ENCODE results near the gene CNRIP1. TPM values are rescaled to one million over a fixed set of nuclear protein-coding genes. Genes with fewer than 3 reads are reported as not detected.
"Not testable (repeated sequence)": the region's sequence is repeated elsewhere in the genome, so short reads cannot be mapped to it uniquely, and the experiment has no call there.

The CNRIP1 gene
- polyA plus RNA-seq, 5 donors, result 44.8 to 58.1 (median 48.1) TPM

DNA sequence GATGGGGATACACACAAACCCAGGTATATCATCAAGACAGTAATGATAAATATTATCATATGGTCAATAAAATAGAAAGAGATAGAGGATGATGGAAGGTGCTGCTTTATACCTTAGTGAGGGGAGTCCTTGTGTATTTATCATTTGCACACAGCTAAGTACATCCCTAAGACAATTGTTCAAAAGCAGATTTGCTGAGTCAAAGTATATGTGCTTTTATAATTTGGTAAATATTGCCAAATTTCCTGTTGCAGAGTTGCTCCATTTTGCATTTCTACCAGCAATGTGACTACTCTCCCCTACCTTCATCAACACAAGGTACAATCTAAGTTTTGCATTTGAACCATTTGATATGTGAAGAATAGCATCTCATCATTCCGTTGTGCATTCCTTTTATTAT lies 22.7 kb upstream of the CNRIP1 start:
- DNase-seq, result no peak

GRCh38 chr2:68341583-68341982 lies 21.8 kb upstream of the CNRIP1 start:
- DNase-seq, result no peak

- DNase-seq, result no peak
Measured at GRCh38 chr2:68341062-68341329, 21.2 kb upstream of the CNRIP1 start.

DNA sequence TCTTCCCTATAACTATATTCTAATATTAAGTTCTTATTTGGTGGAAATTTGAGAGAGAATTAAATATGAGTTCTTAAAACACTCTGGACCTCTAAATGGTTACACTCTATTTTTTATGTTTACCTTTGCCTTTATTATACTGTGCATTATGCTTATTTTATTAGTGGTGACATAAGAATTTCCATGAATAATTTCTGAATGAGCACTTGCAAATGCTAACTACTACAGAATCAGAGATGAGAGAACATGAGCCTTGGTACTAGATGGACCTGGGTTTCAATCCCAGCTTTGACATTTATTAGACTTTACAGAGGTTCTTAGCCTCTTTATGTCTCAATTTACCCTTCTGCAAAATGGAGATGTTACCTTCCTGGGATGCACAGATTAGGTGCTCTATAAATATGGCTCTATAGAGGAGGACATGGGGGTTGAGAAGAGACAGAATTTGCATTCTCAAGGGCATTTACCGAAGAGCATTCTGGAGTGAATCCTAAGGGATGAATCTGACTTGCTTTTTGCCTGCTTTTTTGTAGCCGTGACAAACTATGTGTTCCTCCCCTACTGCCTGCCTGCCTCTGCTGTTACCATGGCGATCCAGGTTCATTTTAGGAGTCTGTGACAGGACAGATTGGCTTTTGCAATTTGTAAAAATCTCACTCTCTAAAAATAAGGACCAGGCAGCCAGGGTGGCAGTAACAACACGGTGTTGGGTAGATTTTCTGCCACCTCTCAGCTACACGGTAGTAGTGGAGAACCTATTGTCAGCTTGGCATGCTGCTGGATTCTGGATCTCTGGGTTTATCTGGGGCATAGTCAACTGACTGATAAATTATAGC lies 20.7 kb upstream of the CNRIP1 start:
- DNase-seq, result no peak

DNA sequence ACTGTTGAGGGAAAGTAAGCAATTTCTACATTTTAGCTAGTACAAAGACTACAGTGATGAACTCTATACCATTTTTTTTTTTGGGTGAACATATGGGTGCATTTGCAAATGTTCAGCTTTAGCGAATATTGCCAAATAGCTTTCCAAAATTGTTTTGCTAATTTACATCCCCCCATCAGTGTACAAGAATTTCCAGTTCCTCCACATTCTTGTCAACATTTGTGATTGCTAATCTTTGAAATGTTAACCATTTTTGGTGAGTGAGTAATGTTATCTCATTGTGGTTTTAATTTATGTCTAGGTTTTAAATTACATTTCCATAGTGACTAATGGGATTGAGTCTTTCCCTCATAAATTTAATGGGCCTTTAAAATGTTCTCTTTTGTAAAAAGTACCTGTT lies 16.4 kb upstream of the CNRIP1 start:
- DNase-seq, result no peak

GRCh38 chr2:68333931-68334330 lies 14.2 kb upstream of the CNRIP1 start:
- DNase-seq, result no peak

GRCh38 chr2:68333009-68333408 lies 13.3 kb upstream of the CNRIP1 start:
- DNase-seq, result no peak

- no peak for DNase-seq
Measured at GRCh38 chr2:68330691-68331090, 10.9 kb upstream of the CNRIP1 start.

- no peak for DNase-seq
Measured at GRCh38 chr2:68328901-68329300, 9.2 kb upstream of the CNRIP1 start.

DNA sequence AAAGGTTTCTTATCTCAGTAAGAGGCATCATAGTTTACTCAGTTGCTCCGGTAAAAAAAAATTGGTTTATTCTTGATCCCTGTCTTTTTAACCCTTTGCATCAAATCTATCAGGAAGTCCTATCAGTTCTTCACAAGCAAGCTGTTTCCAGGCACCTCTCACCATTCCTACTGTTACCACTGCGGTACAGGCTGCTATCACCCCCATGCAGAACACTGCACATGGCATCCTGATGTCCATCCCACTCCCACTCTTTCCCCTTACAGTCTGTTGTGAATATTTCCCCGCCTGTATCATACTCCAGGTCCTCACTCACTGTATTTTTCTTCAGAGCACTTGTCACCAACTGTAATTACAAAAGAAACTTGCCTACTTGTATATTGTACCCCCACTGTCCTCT lies 5.3 kb upstream of the CNRIP1 start:
- DNase-seq, result no peak

- DNase-seq, result no peak
Measured at GRCh38 chr2:68320118-68320641, 431 bp upstream of the CNRIP1 start.

DNA sequence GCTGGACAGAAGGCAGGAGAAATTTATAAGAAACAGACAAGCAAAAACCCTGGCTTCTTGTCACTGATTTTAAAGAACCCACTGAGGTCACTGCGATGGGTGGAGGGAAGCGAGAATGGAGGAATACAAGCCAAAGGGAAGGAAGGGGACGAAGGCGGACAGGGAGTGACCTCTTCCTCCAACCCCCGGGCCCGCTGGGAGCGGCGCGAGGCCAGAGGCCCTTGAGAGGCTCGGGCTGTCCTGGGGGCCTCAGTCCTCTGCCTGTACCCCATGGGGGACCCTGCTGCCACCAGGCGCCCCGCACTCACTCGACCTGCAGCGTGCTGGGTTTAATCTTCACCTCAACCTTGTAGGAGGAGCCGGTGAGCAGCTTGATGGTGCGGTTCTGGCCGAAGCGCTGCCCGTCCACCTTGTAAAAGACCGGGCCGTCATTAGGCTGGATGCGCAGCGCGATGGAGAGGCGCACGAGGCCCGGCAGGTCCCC lies 793 bp downstream of the CNRIP1 start:
- DNase-seq, result peak in 1 of 2 donors; percentile 16

DNA sequence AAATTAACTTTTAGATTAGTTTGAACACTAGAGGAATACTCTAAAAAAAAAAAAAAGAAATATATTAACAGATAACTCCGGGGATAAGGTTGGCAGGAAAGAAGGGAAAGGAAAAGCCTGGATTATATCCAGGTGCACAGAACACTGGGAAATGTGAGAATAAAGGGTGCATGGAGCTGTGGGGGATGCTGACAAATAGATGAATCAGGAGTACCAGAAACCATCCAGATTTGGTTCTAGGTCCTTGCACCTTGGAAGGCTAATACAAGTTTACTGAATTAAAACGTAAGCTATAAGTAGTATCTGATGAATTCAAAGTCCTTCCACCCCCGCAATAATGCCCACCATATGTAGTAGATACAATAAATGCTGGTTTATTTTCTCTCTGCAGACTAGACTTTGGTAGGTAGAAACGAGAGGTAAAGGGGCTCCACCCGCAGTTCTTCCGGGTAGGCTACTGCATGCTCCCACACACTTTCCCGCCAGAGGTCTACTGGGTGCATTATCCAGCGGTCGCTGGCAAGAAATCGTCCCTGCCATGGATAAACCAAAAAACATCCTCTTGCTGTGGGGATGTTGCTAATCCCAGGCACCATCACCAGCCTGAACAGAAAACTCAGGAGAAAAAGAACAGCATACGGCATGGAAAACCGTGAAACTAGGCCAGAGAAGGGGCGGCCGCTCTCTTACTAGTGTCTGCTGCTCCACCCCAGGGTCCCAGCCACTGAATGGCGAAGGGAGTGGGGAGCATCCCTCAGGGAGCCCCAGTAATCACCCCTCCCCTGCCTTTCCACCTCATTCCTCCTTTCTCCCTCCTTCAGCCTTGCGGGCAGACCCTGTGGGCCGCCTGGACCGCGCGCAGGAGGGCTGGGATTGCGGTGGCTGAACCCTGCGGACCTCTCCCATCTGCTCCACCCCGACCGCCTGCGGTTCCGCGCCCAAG lies 1.5 kb downstream of the CNRIP1 start:
- peak; percentile 19 to 25 for DNase-seq

DNA sequence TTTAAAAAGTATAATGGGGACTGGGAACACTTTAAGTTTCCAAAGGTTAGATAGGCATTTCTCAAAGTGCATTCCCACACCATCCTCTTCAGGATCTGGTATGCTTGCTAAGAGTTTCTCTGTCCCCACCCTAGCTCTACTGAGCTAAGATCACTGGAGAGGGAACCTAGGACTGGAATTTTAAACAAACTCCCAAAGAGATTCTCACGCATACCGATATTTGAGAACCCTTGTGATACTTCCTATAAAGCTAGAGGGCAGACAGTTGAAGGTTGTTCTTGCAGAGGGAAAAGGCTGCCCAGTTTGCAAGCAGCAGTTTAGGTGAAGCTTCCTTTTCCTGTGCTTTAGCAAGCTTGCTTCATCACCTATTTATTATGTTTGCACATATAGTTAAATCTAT lies 3.6 kb downstream of the CNRIP1 start:
- DNase-seq, result no peak

GRCh38 chr2:68311033-68311432 lies 8.7 kb downstream of the CNRIP1 start:
- no peak for DNase-seq

GRCh38 chr2:68309426-68309825 lies 10.3 kb downstream of the CNRIP1 start:
- DNase-seq, result no peak

- DNase-seq, result not testable (repeated sequence)
Measured at GRCh38 chr2:68303902-68304272, 15.9 kb downstream of the CNRIP1 start.

DNA sequence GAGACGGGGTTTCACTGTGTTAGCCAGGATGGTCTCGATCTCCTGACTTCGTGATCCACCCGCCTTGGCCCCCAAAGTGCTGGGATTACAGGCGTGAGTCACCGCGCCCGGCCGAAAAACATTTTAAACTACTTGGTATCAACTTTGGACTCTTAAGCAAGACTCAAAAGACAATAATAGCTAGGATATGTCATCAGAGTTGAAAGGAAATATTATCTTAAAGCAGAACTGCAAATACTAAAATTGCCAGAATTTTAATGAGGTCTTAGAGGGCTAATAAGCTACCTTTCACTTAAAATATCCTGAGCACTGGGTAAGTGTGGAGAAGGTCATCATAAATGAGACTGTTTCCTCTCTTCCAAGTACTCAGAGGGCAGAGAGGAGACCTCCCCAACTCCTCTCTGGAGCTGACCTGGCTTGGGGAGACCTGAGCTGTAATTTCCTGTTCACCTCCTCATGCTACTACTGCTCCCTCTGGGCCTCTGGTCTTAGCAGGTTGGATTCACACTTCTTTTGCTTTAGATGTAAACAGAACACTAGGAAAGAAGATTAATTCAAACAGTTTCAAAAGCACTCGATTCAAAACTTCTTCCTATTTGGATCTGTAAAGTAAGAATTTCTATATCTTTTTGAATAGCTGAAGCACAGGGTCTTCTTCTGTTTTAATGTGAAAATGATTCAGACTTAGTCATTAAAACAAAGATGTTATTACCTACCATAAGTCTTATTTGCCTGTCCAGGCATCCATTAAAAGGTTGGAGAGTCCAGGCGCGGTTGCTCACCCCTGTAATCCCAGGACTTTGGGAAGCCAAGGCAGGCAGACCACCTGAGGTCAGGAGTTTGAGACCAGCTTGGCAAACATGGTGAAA lies 16.5 kb downstream of the CNRIP1 start:
- DNase-seq, result no peak

DNA sequence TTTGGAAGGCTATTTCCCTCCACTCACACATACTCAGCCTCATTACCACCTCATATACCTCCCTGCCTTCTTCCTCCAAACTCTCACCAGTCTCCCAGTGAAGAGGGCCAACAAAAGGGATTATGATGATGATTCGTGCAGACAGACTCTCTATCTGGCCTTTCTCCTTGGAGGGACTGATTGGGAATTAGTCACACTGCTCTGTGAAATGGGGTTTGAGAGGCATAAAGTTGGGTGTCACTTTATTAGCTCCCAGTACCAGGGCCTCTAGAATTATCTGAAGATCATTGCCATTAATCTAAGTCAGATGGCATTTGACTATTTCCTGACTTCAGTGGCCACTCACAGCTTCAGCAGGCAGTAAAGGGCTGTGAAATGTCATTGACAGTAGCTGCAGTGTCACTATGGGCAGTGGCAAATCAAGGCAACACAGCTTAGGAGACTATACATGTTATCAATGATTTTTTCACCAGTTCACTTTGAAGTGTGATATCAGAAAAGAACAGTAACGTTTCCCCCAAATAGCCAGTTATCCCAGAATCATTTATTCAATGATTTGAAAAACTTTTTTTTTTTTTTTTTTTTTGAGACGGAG lies 17.4 kb downstream of the CNRIP1 start:
- DNase-seq, result no peak

GRCh38 chr2:68295516-68295915 lies 24.2 kb downstream of the CNRIP1 start:
- DNase-seq, result no peak

- no peak for DNase-seq
Measured at GRCh38 chr2:68294913-68295312, 24.8 kb downstream of the CNRIP1 start.

Data from right lung (tissue), 5 donors.